CMK (cell line): ENCODE data around the gene PPT2.
A peak's percentile ranks its signal among the peaks of the same experiment; 100 is the strongest.
"Not testable (repeated sequence)": the region's sequence is repeated elsewhere in the genome, so short reads cannot be mapped to it uniquely, and the experiment has no call there.

Experiments used
- DNase-seq: peaks from one replicate; pipeline ENCODE4 v3.0.0-alpha.2; 2010; ENCODE audit warnings: low read depth

Gene PPT2

DNA sequence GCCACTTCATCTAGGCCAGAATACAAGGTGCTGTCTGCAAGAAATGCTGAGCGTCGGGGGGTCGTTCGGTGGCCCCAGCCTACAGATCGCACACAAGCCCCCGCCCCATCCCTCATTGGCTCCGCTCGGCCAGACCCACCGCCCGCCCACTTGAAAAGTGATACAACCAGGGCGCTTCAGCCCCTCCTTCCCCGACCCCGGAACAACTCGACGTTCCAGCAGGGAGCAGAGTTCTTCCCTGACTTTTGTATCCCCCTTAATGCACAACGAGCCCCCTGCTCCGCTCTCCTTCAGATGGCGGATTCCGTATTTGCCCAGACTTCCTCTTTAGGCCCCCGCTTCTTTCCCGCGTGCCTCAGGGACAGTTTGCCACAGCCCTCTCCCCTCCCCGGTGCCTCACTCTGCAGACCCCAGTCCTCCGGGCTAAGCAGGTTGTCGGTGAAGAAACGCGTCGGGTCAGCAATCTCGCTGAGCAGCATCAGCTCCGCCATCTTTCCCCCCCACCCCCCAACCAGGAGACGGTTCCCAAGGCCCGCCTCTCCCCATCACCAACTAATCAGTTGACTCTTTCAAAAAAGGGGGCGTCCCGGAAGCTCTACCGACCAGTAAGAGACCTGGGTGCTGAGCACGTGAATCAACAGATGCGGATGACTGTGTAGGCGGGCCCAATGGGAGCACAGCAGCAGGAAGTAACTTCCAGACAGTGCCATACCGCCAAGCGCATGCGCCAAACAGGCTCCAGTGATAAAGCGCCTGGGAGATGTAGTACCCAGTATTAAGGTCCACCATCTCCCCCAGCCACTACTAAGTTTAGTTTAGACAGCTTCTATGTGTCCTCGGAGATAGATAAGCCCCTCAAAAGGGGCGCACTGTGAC, 26.0 kb upstream of the PPT2 start, which contains the start of gene ATF6B:
Gene ATF6B, minus strand, starts transcription at position 530 of the 876 bp plus-strand sequence. Its CDS starts 39 bp downstream, at position 491.
- peak; percentile 98 for DNase-seq

DNA sequence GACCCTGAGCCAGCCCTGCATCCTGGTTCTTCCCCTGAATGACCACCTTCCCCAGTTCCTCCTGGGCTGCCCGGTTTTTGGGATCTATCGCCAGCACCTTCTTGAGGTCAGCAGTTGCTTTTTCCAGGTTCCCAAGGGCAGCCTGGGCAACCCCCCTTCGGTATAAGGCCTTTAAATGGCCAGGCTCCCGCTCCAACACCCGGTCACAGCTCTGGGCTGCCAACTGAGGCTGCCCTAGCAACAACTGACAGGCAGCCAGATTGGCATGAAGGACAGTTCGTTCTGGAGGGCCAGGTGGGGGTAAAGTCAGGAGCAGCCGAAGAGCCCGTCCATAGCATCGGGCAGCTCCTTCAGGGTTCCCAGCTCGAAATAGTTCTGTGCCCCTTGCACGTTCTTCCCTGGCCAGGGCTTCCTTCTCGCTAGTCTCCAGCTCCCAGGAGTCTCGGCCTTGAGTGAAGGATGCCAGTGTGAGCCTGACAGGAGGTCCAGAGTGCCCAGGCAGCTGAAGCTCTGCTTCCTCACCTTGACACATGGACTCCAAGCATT, 25.1 kb upstream of the PPT2 start:
- no peak for DNase-seq

DNA sequence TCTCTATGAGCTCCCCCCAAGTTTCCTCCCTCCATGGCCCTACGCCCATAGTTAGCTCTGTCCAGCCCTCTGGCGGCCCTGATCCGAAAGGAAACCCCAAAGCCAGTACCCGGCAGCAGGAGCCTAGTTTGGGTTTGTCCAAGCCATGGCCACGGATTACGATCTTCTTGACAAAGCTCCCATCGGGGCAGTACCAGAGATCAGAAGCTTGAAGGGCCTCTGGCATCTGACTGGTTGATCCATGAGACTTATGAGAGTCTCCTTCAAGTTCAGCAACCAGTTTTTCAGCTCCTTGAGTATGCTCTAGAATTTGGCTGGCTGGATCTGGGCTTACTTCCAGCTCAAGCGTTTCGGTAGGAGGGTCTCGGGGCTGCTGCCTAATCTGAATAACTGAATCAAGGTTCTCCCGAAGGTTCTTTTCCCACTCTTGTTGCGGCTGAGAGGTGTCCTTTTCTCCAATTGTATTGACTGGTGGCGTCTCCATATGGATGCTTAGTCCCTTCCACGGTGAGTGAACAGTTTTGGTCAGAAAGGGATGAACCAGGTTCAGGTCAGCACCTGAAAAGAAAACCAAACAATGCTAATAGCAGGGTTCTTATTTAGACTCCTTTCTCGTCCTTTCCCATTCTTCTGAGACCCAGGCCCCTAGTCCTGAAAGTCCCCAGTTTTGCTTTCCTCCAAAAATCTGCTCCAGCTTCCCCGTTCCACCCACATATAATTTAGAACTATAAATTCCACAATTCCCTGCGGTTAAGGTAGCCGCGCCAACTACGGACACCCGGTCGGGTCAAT, 24.4 kb upstream of the PPT2 start:
- DNase-seq, result no peak

DNA sequence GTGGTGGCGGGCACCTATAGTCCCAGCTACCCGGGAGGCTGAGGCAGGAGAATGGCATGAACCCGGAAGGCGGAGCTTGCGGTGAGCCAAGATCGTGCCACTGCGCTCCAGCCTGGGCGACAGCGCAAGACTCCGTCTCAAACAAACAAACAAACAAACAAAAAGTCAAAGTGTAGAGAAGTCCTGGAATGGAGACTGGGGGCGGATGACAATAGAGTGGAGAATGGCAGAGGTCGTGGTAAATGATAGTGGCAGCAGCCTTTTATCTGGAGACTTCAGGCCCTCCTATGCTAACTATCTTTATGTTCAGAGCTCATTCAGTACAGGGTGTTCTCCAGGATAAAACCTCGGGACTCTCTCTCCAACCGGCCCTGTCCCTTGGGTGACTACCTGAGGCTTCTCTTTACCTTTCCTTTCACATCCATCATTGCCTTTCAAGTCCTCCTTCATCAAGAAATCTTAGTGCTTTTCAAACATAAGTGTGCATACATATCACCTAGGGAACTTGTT, 22.4 kb upstream of the PPT2 start:
- no peak for DNase-seq

DNA sequence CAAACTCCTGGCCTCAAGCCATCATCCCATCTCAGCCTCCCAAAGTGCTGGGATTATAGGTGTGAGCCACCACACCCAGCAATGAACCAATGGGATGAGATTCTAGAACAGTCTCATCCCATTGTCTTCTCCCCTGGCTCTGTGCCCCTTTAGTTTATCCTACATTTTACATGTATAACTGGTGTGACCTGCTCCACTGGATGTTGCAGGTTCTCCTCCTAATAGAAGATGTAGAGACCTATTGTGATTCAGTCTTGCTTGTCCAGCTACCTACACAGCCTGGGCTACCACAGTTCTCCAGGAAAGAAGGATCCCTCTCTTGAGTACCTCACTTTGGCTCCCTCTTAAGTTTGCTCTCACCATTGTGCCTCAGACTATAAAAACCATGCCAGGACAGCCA, 21.8 kb upstream of the PPT2 start:
- no peak for DNase-seq

DNA sequence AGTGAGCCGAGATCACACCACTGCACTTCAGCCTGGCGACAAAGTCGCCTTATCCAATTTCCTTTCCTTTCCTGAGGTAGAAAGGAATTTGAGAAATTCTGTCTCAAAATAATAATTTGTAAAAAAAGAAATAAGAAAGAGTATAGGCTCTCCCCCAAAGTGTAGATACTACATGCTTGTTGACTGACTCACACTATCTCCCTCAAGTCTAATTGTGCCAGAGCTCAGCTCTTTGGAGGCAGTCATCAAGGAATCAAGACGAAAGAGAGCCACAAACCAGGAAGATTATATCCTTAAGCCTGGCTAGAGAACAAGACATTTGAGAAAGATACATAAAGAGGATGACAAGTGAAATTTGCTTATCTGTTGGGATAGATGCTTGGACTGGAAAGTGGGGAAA, 20.2 kb upstream of the PPT2 start:
- DNase-seq, result no peak

DNA sequence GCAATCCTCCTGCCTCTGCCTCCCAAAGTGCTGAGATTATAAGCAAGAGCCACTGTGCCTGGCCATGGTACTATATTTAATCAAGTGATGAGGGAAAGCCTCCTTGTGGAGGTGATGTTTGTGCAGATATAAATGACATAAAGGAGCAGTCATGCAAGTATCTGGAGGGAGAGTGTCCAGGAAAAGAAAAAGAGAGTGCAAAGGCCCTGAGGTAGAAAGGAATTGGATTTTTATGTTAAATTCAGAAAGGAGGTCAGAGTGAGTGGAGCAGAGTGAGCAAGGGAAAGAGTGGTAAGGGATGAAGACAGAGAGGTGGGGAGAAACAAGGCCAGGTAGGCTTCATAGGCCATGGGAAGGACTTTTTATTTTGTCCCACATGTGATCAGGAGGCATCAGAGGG, 16.5 kb upstream of the PPT2 start:
- DNase-seq, result no peak

DNA sequence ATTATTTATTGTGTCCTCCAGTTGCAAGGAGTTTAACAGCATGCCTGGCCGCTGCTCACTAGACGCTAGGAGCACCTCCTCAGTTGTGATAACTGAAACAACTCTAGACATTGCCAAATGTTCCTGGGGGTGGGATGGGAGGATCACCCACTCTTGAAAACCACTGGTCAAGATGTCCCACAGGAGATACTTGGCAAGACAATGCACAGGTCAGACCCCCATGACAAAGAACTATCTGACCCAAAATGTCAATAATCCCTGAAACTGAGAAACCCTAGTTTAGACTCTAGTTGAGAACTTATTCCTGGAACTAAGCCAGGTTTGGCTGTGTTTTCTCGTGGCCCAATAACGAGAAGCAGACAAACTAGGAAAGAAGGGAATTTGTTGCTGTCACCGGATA, 14.4 kb upstream of the PPT2 start:
- DNase-seq, result no peak

DNA sequence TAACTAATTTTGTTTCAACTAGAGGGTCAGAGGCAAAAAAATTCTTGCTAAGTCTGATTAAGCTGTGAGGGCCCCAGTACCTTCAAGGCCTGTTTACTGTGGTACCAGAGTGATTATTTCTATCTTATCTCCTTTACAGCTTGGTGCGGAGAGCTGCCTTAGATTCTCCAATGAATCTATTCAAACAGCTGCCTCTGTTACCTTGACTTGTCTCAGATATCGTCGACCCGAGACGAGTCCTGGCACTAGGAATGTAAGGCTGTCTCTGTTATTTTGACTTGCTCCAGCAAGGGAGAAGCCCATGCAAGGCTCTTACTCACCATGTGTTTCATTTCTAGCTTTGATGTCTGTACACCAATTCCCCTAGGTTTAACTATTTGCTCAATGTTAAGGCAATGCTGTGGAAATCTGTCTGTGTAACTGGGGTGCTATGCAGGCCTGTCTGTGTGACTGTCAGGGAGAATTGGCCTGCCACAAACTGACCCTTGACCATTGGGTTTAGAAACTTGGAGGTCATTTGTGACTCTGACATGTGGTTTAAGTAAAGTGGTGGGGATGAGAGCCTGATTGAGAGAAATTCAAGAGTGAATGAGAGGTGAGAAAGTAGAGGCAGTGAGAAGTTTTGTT, 13.4 kb upstream of the PPT2 start:
- no peak for DNase-seq

DNA sequence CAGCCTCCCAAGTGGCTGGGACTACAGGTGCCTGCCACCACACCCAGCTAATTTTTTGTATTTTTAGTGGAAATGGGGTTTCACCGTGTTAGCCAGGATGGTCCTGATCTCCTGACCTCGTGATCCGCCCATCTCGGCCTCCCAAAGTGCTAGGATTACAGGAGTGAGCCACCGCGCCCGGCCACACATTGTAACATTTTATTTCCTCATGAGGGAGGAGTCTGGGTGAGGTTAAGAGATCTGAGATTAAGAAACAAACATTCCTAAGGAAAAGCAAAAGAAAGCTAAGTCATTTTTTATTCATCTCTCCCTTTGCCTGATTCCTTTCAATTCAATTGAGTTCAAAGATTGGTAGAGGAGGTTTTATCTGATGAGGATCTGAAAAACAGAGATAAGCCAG, 9.7 kb upstream of the PPT2 start:
- DNase-seq, result not testable (repeated sequence)

DNA sequence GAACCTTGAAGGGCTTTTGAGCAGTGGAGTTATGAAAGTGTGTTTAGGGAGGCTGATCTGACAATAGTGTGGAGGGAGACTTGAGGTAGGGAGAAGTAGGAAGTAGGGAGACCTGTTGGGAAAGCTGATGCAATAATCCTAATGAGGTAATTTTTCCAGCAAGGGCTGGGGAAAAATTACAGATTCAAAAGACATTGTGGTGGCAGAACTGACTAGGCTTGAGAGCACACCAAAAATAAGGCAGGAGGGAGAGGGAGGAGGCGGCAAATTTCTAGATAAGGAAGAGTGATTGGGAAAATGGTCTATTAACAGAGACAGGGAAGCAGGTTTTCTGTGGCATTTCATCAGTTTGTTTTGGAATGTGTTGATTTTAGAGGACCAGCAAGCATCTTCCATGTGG, 7.7 kb upstream of the PPT2 start:
- no peak for DNase-seq

DNA sequence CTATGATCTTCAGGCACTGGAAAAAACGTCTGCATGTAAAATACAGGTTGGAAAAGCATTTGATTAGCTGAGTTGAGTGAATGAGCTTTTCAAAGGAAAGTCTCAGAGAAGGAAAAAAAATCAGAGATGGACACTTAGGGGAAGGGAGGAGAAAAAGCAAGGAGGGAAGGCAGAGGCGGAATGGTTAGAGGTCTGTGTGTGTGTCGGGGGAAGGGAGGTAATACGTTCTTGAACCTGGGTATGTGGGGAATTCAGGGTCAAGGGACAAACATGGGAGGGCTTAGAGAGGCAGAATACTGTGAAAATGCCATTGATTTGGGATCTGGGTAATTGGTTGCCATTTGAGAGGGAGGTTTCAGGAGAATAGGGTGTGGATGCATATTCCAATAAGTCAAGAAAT, 7.3 kb upstream of the PPT2 start:
- DNase-seq, result no peak

DNA sequence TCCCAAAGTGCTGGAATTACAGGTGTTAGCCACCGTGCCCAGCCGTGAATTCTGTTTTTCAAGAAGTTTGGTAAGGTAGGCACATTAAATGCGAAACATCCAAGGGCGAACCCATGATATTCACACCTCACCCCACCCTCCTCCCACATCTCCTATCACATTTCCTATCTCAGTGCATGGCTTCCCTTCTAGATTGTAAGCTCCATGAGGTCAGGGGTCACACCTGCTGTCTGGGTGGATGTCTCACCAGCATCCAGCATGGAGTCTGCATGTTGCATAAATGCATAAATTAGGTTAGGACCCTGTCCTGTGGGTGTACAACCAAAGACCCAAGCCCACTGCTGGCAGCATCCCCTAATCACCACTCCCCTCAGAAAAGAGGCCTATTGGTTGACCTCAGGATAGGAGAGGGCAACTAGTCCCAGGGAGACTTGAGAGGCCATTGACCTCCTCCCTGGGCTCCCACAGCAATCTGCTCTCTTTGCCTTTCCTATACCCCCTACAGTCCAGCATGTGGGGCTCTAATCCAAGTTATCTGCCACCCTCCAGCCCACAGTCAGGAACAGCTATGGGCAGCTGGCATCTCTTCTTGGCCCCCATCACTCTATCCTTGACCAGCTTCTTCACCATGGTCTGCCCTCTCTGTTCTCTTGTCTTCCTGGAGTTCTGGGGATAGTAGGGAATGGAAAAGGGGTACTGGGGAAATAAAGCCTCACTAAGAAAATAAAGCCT, 6.4 kb upstream of the PPT2 start:
- no peak for DNase-seq

DNA sequence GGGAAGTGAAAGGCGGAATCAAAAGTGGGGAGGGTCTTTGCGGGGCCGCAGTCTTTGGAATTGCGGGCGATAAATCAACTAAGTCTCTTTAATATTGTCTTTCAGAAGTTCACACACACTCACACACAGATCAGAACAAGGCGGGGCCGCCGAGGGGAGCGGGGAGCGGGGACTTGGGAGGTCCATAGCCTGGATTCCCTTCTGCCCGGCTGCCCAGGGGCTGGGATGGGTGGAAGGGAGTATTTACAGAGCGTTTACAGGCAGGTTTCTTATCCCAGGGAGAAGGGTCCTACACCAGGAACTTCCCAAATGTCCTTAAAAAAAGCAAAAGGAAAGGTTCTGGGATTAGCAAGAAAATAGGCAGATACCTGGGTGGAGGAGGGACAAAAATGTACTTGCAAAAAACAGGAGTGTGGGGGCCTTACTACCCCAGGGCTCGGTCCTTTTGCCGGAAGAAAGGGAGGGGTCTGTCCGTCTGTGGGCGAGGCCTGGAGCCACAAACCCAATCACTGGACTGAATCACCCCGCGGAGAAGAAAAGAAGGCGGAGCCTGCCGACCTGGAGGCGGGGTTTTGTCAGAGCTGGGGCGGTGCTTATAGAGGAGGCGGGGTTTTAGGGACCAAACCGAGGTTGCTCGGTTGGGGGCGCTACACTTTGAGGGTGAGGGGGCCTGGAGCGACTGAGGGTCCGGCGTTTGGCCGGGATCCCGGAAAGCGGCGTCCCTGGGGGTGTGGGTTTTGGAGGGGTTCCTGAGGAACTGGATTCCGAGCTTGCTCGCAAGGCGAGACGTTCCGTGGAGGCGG, 5.5 kb upstream of the PPT2 start:
- no peak for DNase-seq

DNA sequence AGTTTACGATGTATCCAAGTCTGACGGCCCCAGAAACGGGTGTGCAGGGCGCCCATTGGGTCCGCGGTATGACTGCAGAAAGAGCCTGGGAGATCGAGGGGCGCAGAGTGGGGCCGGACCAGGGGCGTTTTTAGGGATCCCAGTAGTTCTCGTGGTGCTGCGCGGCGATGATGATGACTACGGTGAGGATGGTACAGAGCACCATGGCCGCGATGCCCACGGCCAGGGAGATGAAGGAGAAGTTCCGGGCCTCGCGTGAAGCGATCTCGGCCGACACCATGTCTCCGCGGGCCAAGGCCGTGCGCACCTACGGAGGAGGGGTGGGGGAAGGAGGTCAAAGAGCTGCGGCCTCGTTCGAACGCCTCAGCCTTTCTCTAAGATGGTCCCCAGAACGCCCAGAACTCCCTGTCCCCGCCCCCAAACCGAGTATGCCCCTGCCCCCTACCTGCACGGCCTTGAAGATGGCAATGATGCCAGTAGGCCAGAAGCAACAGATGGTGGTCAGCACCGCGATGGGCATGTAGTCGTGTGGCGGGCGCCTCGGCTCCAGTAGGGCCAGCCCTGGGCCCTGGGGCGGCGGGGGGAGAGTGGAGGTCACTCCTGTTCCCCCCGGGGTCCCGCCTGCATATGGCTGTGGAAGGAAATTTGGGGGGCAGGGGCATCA, 4.7 kb upstream of the PPT2 start:
- no peak for DNase-seq

DNA sequence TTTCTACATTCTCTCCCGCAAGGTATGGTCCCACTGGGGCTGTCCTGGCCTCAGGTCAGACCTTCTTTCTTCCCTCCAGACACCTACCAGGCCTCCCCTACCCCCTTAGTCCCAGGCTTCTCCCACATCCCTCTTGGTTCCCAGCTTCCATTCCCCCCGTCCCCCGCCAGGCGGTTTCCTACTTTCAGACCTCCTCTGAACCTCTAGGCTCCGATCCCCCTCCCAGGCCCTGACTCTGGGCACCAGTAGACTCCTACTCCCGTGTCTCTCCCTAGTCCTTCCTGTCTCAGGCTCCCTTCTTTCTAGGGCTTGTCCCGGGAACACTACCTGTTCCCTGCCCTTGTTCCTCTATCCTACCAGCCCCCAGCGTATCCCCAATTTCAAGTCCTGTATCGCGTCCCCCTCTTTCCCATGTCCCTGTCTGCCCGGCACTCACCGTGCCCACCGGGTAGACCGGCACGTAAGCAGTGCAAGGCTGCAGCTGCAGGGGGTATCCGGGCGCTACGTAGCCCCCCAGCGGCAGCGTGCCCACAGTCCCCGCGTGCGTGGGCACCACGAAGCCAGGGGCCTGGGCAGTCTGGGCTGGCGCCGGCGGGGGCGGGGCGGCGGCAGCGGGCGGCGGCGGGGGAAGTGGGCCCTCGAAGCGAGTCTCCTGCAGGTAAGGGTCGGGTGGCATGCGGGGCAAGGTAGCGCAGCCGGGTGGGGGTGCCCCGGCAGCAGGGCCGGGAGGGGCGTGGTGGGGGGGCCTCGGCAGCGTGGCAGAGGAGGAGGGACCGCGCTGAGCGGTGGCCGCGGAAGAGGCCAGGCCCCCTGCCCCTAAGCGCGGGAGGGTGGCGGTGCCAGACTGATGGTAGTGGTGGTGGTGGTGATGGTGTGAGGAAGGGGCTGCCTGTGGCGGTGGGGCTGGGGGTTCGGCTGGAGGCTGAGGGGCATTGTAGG, 3.7 kb upstream of the PPT2 start:
- no peak for DNase-seq

DNA sequence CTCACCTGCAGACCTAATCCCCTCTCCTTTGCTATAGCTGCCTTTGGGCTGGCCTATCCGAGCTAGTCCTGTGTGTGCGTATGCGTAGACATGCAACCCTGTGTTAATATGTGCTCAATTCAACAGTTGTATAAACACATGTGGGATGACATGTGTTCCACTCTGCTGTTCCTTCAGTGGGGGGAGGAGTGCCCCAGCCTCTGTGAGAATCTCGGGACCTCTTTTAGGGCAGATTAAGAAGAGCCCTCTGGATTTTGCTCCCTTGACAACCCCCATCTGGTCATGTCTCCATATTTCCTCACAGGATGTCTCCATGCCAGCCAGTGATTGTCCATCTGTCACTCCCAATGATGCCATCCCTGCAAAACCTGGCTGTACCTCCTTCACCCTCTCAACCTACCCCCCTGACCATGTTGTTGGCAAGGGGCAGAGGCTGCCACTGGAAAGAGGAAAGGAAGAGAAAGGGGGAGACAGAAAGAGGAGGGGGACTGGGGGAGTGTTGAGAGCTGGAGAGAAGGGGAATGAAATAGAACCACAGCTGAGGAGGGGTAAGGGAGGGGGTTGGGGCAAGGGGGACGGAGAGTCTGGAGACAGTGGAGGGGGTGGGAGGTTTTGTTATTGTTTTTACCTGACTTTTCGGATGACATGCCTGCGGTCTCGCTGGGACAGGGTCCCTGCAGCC, 2.6 kb upstream of the PPT2 start:
- no peak for DNase-seq
